T follicular helper cell (primary cell): ENCODE results near the gene MON1B.
"Not testable (repeated sequence)": the region's sequence is repeated elsewhere in the genome, so short reads cannot be mapped to it uniquely, and the experiment has no call there.

Experiments
- DNase-seq: peaks from one replicate; pipeline ENCODE4 v3.0.0-alpha.2; 2020; ENCODE audit warnings: low read depth
- total RNA-seq, 2 experiments: gene quantifications; one replicate each; lab custom pipeline; 2026; lab: John Stamatoyannopoulos, UW

MON1B gene
- 77.8 to 84.5 reads per million in 2 experiments for total RNA-seq

GRCh38 chr16:77190478-77191258, at the start of gene MON1B:
Gene MON1B, plus strand, starts transcription at chr16:77191190. Its CDS starts 296 bp downstream, at chr16:77191486.
- peak; percentile 93 for DNase-seq

GRCh38 chr16:77143364-77143763, 47.6 kb upstream of the MON1B start:
- DNase-seq: no peak

GRCh38 chr16:77148121-77148520, 42.9 kb upstream of the MON1B start:
- no peak for DNase-seq

GRCh38 chr16:77157346-77158058, 33.5 kb upstream of the MON1B start:
- no peak for DNase-seq

GRCh38 chr16:77158293-77158692, 32.7 kb upstream of the MON1B start:
- no peak for DNase-seq

- no peak for DNase-seq
These were observed 26.0 kb upstream of the MON1B start for GRCh38 chr16:77165006-77165405.

- DNase-seq: not testable (repeated sequence)
These were observed 25.3 kb upstream of the MON1B start for GRCh38 chr16:77165536-77166236.

GRCh38 chr16:77166726-77167125, 24.3 kb upstream of the MON1B start:
- no peak for DNase-seq

- DNase-seq: no peak
These were observed 22.1 kb upstream of the MON1B start for GRCh38 chr16:77168901-77169300.

GRCh38 chr16:77169650-77170236, 21.2 kb upstream of the MON1B start:
- DNase-seq: peak; percentile 19

- no peak for DNase-seq
These were observed 20.2 kb upstream of the MON1B start for GRCh38 chr16:77170805-77171204.

GRCh38 chr16:77171745-77172635, 19.0 kb upstream of the MON1B start:
- DNase-seq: no peak

- DNase-seq: no peak
These were observed 18.0 kb upstream of the MON1B start for GRCh38 chr16:77172951-77173350.

- DNase-seq: no peak
These were observed 7.9 kb upstream of the MON1B start for GRCh38 chr16:77183137-77183536.

- DNase-seq: not testable (repeated sequence)
These were observed 4.7 kb upstream of the MON1B start for GRCh38 chr16:77186298-77186697.

GRCh38 chr16:77190190-77190477, 856 bp upstream of the MON1B start:
- DNase-seq: no peak

GRCh38 chr16:77191259-77191969, 424 bp downstream of the MON1B start:
- DNase-seq: peak; percentile 14

GRCh38 chr16:77193377-77193776, 2.4 kb downstream of the MON1B start:
- no peak for DNase-seq

- no peak for DNase-seq
These were observed 3.6 kb downstream of the MON1B start for GRCh38 chr16:77194295-77195231.

GRCh38 chr16:77195411-77195810, 4.4 kb downstream of the MON1B start:
- DNase-seq: no peak
